NCI-H2107 (cell line): Measurements from ENCODE around the gene LMF2.
"Not testable (repeated sequence)": the region's sequence is repeated elsewhere in the genome, so short reads cannot be mapped to it uniquely, and the experiment has no call there.

Experiments used
- DNase-seq: peaks from one replicate; lab custom pipeline; 2025; lab: John Stamatoyannopoulos, UW

The LMF2 gene

GRCh38 chr22:50507421-50507990, at the start of gene LMF2:
Gene LMF2, minus strand, starts transcription at chr22:50507702. Its CDS starts 27 bp downstream, at chr22:50507675.
- no peak for DNase-seq

GRCh38 chr22:50556703-50557102, 49.2 kb upstream of the LMF2 start:
- DNase-seq, result no peak

GRCh38 chr22:50553310-50553709, 45.8 kb upstream of the LMF2 start:
- DNase-seq, result no peak

- DNase-seq, result no peak
Measured at GRCh38 chr22:50551160-50551752, 43.8 kb upstream of the LMF2 start.

GRCh38 chr22:50550395-50550794, 42.9 kb upstream of the LMF2 start:
- no peak for DNase-seq

GRCh38 chr22:50548921-50549790, 41.7 kb upstream of the LMF2 start:
- no peak for DNase-seq

GRCh38 chr22:50548040-50548920, 40.8 kb upstream of the LMF2 start:
- no peak for DNase-seq

- no peak for DNase-seq
Measured at GRCh38 chr22:50547263-50547985, 39.9 kb upstream of the LMF2 start.

GRCh38 chr22:50546326-50547262, 39.1 kb upstream of the LMF2 start:
- DNase-seq, result no peak

GRCh38 chr22:50545522-50546325, 38.2 kb upstream of the LMF2 start, which contains the start of gene KLHDC7B:
Gene KLHDC7B, plus strand, starts transcription at chr22:50545899. Its CDS starts 345 bp downstream, at chr22:50546244.
- no peak for DNase-seq

- no peak for DNase-seq
Measured at GRCh38 chr22:50544746-50545253, 37.3 kb upstream of the LMF2 start.

- DNase-seq, result no peak
Measured at GRCh38 chr22:50544078-50544745, 36.7 kb upstream of the LMF2 start.

- DNase-seq, result no peak
Measured at GRCh38 chr22:50542416-50542927, 35.0 kb upstream of the LMF2 start.

GRCh38 chr22:50541667-50542026, 34.1 kb upstream of the LMF2 start:
- not testable (repeated sequence) for DNase-seq

GRCh38 chr22:50540381-50540780, 32.9 kb upstream of the LMF2 start:
- DNase-seq, result no peak

- no peak for DNase-seq
Measured at GRCh38 chr22:50537765-50538164, 30.3 kb upstream of the LMF2 start.

GRCh38 chr22:50536226-50536625, 28.7 kb upstream of the LMF2 start:
- no peak for DNase-seq

GRCh38 chr22:50535113-50535512, 27.6 kb upstream of the LMF2 start:
- DNase-seq, result no peak
